HG02571 (cell line): ENCODE measurements around the gene PREX1.

ENCODE experiments used
- ATAC-seq: cut with Tn5 transposase; IDR thresholded peaks from one replicate; pipeline ENCODE4 v1.9.1; 2021; ENCODE audit warnings: mild to moderate bottlenecking, moderate library complexity; ENCODE audit not compliant: unreplicated experiment

The PREX1 gene

GRCh38 chr20:48668451-48668946 lies 159.3 kb downstream of the PREX1 start:
- ATAC-seq: no peak

- no peak for ATAC-seq
Observed at GRCh38 chr20:48667889-48668413, 159.8 kb downstream of the PREX1 start.

GRCh38 chr20:48667481-48667880 lies 160.3 kb downstream of the PREX1 start:
- no peak for ATAC-seq

- no peak for ATAC-seq
Observed at GRCh38 chr20:48665785-48666184, 162.0 kb downstream of the PREX1 start.

- ATAC-seq: no peak
Observed at GRCh38 chr20:48662711-48663110, 165.1 kb downstream of the PREX1 start.

- no peak for ATAC-seq
Observed at GRCh38 chr20:48661575-48662455, 166.0 kb downstream of the PREX1 start.

- no peak for ATAC-seq
Observed at GRCh38 chr20:48660788-48661187, 167.0 kb downstream of the PREX1 start.

GRCh38 chr20:48659858-48660257 lies 167.9 kb downstream of the PREX1 start:
- ATAC-seq: no peak

- no peak for ATAC-seq
Observed at GRCh38 chr20:48658505-48658904, 169.3 kb downstream of the PREX1 start.

GRCh38 chr20:48658198-48658476 lies 169.7 kb downstream of the PREX1 start:
- ATAC-seq: no peak

GRCh38 chr20:48657426-48658197 lies 170.2 kb downstream of the PREX1 start:
- no peak for ATAC-seq

GRCh38 chr20:48656661-48657211 lies 171.1 kb downstream of the PREX1 start:
- ATAC-seq: no peak

GRCh38 chr20:48656137-48656536 lies 171.7 kb downstream of the PREX1 start:
- no peak for ATAC-seq

GRCh38 chr20:48653706-48654051 lies 174.1 kb downstream of the PREX1 start:
- ATAC-seq: no peak

- ATAC-seq: no peak
Observed at GRCh38 chr20:48652961-48653705, 174.7 kb downstream of the PREX1 start.

GRCh38 chr20:48651960-48652359 lies 175.8 kb downstream of the PREX1 start:
- no peak for ATAC-seq

GRCh38 chr20:48651271-48651670 lies 176.5 kb downstream of the PREX1 start:
- ATAC-seq: no peak

- no peak for ATAC-seq
Observed at GRCh38 chr20:48649868-48650267, 177.9 kb downstream of the PREX1 start.

- no peak for ATAC-seq
Observed at GRCh38 chr20:48649104-48649626, 178.6 kb downstream of the PREX1 start.

- no peak for ATAC-seq
Observed at GRCh38 chr20:48648482-48649051, 179.2 kb downstream of the PREX1 start.
